ENCODE results near the gene MEX3D.

Gene MEX3D

GRCh38 chr19:1592755-1593500, 24.8 kb upstream of the MEX3D start, which contains the start of gene MBD3:
TSS of gene MBD3 (minus strand) at chr19:1592865. CDS start at chr19:1592631, 234 bp downstream.
- peak; percentile 67 for DNase-seq

DNA sequence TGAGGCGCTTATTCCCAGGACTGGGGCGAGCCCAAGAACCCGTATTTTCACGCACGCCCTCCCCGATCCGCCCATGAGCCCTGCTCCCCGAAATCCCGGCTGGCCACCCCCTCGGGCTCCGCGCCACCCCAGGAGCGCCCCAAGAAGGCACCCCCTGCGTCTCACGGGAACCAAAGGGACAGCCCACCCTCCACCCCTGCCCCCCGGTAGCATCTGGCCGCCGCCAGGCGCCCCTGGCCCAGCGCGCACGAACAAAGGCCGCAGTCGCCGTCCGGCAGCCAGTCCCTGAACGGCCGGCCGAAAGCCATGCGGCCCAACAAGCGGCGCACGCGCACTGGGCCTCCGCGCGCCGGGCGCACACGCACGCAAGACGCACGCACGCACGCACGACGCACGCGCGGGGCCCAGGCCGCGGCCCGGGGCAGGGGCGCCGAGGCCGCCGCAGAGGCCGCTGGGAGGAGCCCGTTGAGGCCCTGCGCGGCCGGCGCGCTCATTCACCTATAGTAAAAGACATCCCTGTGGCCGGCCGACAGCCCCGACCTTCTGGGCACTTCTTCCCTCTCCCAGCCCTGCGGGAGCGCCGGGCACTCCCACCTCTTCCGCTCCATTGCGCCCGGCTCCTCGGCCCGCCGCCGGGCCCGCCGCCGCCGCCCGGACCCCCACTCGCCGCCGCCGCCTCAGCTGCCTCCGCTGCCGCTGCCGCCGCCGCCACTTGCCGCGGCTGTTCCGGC, 24.1 kb upstream of the MEX3D start:
- peak; percentile 10 for DNase-seq

- DNase-seq, result peak; percentile 22
Measured at GRCh38 chr19:1591421-1592023, 23.4 kb upstream of the MEX3D start.

GRCh38 chr19:1590641-1591397, 22.7 kb upstream of the MEX3D start:
- DNase-seq, result peak; percentile 25

GRCh38 chr19:1587872-1588271, 19.7 kb upstream of the MEX3D start:
- no peak for DNase-seq

- DNase-seq, result no peak
Measured at GRCh38 chr19:1585243-1585580, 17.1 kb upstream of the MEX3D start.

DNA sequence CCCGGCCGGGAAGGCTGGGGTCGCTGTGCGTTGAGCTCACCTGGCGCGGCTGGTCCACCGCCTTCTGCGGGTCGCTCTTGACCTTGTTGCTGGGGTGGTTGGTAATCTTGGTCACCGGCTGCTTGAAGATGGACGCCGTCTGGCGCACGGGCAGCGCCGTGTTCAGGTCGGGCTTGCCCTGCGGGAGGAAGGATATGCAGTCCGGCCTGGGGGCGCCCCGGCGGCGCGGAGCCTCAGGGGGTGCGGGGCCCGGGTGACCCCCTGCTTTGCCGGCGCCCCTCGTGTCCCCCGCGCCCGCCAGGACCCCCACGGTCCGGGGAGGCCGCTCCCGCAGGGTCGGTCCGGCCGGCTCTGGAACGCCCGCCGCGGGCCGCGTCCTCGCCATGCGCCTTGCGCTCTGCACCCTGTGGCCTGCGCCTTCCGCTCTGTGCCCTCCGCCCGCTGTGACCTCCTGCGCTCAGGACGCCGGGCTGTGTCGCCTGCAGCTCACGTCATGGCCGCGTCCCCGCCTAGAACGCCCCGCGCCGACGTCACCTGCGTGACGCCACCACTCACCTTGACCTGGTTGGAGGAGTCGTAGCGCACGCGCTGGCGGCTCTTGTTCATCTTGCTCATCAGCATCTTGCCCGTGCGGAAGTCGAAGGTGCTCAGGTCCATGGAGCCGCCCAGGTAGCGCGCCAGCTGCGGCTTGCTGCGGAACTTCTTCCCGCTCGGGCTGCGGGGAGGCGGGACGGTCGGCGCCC, 16.5 kb upstream of the MEX3D start:
- DNase-seq, result no peak

DNA sequence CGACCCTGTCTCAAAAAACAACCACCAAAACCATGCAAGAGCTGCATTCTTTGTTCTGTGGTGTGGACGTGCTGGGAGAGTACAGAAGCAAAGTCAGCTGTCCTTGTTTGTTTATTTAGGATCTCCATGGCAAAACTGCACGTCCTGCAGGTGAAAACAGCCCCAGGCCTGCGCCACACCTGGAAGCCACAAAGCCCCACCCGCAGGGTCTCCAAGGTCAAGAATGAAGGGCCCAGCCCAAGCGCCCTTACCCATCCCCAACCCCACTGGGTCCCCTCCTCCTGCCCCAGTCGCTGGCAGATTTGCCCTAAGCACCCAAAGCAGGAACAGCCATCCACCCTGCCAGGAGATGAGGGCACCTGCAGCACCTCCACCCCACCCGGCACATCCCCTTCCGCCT, 14.1 kb upstream of the MEX3D start:
- no peak for DNase-seq

- DNase-seq, result no peak
Measured at GRCh38 chr19:1580957-1581356, 12.8 kb upstream of the MEX3D start.

DNA sequence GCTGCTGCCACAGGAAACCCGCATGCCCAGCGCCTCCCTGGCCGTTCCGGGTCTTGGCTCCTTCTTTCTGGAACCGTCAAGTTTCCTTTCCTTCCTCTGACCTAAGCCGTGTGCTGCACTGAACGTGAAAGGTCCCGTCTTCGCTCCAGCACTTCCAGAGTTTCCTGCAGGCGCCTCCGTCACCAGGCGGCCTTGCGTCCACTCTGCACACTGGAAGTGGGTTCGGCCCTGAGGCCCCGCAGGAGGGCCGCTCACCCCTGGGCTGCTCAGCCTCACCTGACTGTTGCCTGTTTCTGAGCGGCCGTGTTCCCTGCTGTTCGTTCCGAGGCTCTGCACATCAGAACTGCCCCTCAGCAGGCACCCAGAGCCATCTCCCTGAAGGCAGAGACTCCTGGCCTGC, 12.3 kb upstream of the MEX3D start:
- DNase-seq, result no peak

DNA sequence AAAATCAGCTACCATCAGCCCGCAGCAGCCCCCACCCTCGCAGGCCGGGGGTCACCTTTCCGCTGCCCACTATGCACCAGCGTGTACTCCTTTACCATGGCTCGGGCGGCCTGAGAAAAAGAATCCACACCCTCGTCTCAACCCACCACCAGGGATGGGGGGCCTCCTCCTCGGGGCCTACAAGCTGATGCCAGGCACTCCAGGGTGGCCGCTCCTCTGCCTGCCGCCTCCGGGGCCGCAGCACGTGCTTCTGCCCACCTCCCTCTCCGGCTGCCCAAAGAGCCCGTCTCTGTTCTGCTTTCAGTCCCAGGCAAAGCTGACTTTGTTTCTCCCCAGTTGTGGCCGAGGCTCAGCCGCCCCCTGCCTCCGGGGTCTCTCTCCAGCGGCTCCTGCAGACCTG, 11.1 kb upstream of the MEX3D start:
- DNase-seq, result no peak

GRCh38 chr19:1577929-1578618, 9.9 kb upstream of the MEX3D start:
- DNase-seq, result no peak

GRCh38 chr19:1577090-1577928, 9.2 kb upstream of the MEX3D start:
- no peak for DNase-seq

DNA sequence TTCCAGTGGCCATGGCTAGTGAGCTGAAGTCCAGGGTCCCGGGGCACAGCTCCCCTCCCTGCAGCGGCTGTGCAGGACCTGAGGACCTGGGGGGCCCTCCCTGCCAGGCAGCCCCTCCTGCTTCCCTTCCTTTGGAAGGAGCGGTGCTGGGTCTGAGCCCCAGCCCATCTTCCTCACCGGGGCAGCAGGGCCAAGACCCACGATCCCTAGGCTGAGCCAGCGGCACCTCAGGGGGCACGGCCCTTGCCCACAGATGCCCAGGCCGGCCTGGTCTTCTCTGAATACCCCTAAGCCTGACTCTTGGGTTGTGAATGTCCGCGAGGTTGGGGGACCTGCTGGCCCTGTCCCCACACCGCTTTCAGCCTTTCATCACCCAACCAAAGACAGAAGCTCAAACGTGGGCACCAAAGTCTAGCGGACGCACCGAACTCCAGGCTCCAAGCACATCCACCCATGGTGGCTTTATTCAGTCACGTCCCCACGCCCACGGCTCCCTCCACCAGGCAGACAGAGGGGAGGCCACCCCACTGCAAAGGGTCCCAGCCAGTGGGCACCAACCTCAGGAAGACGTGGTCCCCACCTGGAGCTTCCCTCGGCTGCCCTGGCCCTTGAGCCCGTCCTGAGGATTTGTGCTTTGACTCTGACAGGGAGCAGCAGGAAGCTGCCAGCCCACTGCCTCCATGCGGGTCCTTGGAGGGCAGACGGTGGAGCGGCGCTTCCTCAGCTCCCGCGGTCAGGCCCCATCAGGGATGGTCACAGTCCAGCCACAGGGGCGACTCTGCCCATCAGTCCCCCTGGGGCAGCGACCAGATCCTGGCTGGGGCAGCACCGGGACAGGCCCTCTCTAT, 8.3 kb upstream of the MEX3D start:
- DNase-seq, result no peak

DNA sequence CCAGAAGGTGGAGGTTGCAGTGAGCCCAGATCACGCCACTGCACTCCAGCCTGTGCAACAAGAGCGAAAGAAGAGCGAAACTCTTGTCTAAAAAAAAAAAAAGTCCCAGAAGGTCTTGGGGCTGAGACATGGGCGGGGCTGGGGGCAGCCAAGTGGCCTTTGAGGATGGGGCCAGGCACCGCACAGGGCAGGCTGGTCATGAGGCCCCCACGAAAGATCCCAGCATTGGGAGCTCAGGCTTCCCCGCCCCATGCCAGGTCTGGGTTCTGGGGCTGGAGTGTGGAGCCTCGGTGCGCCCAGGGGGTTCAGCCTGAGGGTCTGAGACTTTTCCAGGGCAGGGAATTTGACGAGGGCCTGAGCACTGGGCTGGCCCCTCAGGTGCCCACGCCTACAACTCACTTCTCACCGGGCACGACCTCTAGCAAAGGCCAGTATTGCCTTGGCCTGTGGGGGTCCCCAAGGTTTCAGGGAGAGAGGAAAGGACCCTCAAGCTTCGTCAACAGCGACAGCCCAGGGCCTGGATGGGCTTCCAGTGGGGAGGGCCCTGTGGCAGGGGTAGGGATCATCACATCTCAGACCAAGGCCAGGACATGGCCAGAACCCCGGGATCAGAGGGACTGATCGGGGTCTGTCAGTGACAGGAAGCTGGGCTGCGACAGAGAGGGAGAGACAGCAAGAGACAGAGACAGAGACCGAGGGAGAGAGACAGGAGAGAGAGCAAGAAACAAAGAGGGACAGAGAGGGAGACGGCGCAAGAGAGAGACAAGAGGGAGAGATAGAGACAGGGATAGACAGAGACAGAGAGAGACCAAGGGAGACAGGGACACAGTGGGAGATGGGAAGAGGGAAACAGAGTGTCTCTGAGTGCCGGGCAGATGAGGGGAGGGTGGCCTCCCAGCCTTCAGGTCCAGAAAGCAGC, 7.5 kb upstream of the MEX3D start:
- no peak for DNase-seq

GRCh38 chr19:1574354-1575136, 6.4 kb upstream of the MEX3D start:
- no peak for DNase-seq

DNA sequence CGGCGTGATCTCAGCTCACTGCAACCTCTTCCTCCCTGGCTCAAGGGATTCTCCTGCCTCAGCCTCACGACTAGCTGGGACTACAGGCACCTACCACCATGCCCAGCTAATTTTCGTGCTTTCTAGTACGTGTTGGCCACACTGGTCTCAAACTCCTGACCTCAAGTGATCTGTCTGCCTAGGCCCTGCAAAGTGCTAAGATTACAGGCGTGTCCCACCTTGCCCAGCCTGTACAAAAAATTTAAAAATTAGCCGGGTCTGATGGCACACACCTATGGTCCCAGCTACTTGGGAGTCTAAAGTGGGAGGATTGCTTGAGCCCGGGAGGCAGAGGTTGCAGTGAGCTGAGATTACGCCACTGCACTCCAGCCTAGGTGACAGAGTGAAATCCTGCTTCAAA, 4.7 kb upstream of the MEX3D start:
- DNase-seq, result no peak

- no peak for DNase-seq
Measured at GRCh38 chr19:1571358-1571757, 3.2 kb upstream of the MEX3D start.

All from NCI-H1694 (cell line).